Liver (tissue), 9 donors: ENCODE data around the gene UBASH3A. TPM values are rescaled to one million over a fixed set of nuclear protein-coding genes. Genes with fewer than 3 reads are reported as not detected.

Experiments used
- DNase-seq: peaks from one replicate; pipeline ENCODE4 v3.0.0-alpha.2; 2017; ENCODE audit warnings: low spot score
- H3K27ac ChIP-seq, 2 donors: one replicate each; pipeline ENCODE4 v1.7.0; 2013; ENCODE audit warnings: inconsistent platforms in 2 of 2, low read length in 2 of 2, control low read depth in 1 of 2, low read depth in 1 of 2, mild to moderate bottlenecking in 1 of 2
- H3K27me3 ChIP-seq, 4 donors: one replicate each; pipeline versions ENCODE4 v1.6.1 to v1.7.0; 2013; ENCODE audit warnings: low read length in 3 of 4, inconsistent platforms in 1 of 4, mild to moderate bottlenecking in 1 of 4, moderate library complexity in 1 of 4; ENCODE audit not compliant: control insufficient read depth in 4 of 4, insufficient read depth in 4 of 4
- H3K36me3 ChIP-seq, 4 donors: one replicate each; pipeline versions ENCODE4 v1.6.1 to v1.7.0; 2013; ENCODE audit warnings: low read length in 3 of 4, mild to moderate bottlenecking in 3 of 4, low read depth in 1 of 4, moderate library complexity in 1 of 4; ENCODE audit not compliant: control insufficient read depth in 4 of 4, insufficient read depth in 3 of 4
- H3K4me1 ChIP-seq, 4 donors: one replicate each; pipeline versions ENCODE4 v1.6.1 to v1.7.0; 2013; ENCODE audit warnings: low read length in 3 of 4, mild to moderate bottlenecking in 3 of 4, moderate library complexity in 1 of 4; ENCODE audit not compliant: control insufficient read depth in 4 of 4, insufficient read depth in 4 of 4
- H3K4me3 ChIP-seq, 3 donors: one replicate each; pipeline versions ENCODE4 v1.6.1 to v1.7.0; 2013; ENCODE audit warnings: low read length in 3 of 3, control low read depth in 1 of 3, low read depth in 1 of 3, mild to moderate bottlenecking in 1 of 3
- H3K9ac ChIP-seq, 2 donors: one replicate each; pipeline ENCODE4 v1.7.0; 2013; ENCODE audit warnings: low read length in 2 of 2, mild to moderate bottlenecking in 2 of 2, moderate library complexity in 2 of 2, control low read depth in 1 of 2, low read depth in 1 of 2
- H3K9me3 ChIP-seq, 4 donors: one replicate each; pipeline versions ENCODE4 v1.6.1 to v1.7.0; 2013; ENCODE audit warnings: low read length in 3 of 4; ENCODE audit not compliant: control insufficient read depth in 4 of 4
- FOXA1 ChIP-seq: IDR thresholded peaks from 2 replicates; pipeline ENCODE4 v1.6.1; 2016; ENCODE audit warnings: antibody characterized with exemption
- FOXA2 ChIP-seq: IDR thresholded peaks from 2 replicates; pipeline ENCODE4 v1.6.1; 2016; ENCODE audit warnings: antibody characterized with exemption
- GABPA ChIP-seq, 2 donors: IDR thresholded peaks in 1 of 2; conservative IDR thresholded peaks in 1 of 2; 2 replicates each; pipeline ENCODE4 v1.6.1; 2016; ENCODE audit warnings: antibody characterized with exemption in 2 of 2, mild to moderate bottlenecking in 1 of 2, moderate library complexity in 1 of 2
- HNF4A ChIP-seq, 2 donors: conservative IDR thresholded peaks; 2 replicates each; pipeline ENCODE4 v1.6.1; 2016; ENCODE audit warnings: antibody characterized with exemption in 2 of 2, mild to moderate bottlenecking in 2 of 2
- HNF4G ChIP-seq: IDR thresholded peaks from 2 replicates; pipeline ENCODE4 v1.6.1; 2016; ENCODE audit warnings: antibody characterized with exemption
- JUND ChIP-seq, 2 donors: IDR thresholded peaks; 2 replicates each; pipeline ENCODE4 v1.6.1; 2016; ENCODE audit warnings: antibody characterized with exemption in 2 of 2
- MAX ChIP-seq: IDR thresholded peaks from 2 replicates; pipeline ENCODE4 v1.6.1; 2016; ENCODE audit warnings: antibody characterized with exemption
- NR2F2 ChIP-seq: IDR thresholded peaks from 2 replicates; pipeline ENCODE4 v1.6.1; 2016; ENCODE audit warnings: antibody characterized with exemption
- RAD21 ChIP-seq, 2 donors: IDR thresholded peaks; 2 replicates each; pipeline ENCODE4 v1.6.1; 2016; ENCODE audit warnings: antibody characterized with exemption in 2 of 2, mild to moderate bottlenecking in 2 of 2
- REST ChIP-seq: IDR thresholded peaks from 2 replicates; pipeline ENCODE4 v1.6.1; 2016; ENCODE audit warnings: antibody characterized with exemption, mild to moderate bottlenecking
- RXRA ChIP-seq, 2 donors: IDR thresholded peaks; 2 replicates each; pipeline ENCODE4 v1.6.1; 2017 to 2018; ENCODE audit warnings: antibody characterized with exemption in 2 of 2, mild to moderate bottlenecking in 1 of 2
- SP1 ChIP-seq: IDR thresholded peaks from 2 replicates; pipeline ENCODE4 v1.6.1; 2018; ENCODE audit warnings: antibody characterized with exemption, mild to moderate bottlenecking
- TAF1 ChIP-seq: conservative IDR thresholded peaks from 2 replicates; pipeline ENCODE4 v1.6.1; 2016; ENCODE audit warnings: antibody characterized with exemption, mild to moderate bottlenecking
- YY1 ChIP-seq: IDR thresholded peaks from 2 replicates; pipeline ENCODE4 v1.6.1; 2016; ENCODE audit warnings: antibody characterized with exemption, mild to moderate bottlenecking
- ZBTB33 ChIP-seq: IDR thresholded peaks from 2 replicates; pipeline ENCODE4 v1.6.1; 2016; ENCODE audit warnings: antibody characterized with exemption
- WGBS: extraction: QIAGEN DNeasy Blood & Tissue Kit; methylation state at CpG from one replicate; pipeline ENCODE4 v1.1.7; 2013; 5-methylcytosine and 5-hydroxymethylcytosine counted together
- polyA plus RNA-seq, 2 donors: library from polyadenylated mRNA; stranded (reverse) in 1 of 2; unstranded in 1 of 2; fragments of 200-250 nt in 1 of 2; fragments of >200 nt in 1 of 2; fragmentation: Nextera tagmentation in 1 of 2; extraction: Ambion mirVana in 1 of 2; gene quantifications; one replicate each; pipeline versions ENCODE4 v1.2.1 to v1.2.3, GENCODE V29; 2013 to 2015
- total RNA-seq, 2 donors: library from RNA; depleted of rRNA; stranded (reverse); fragments of >200 nt; gene quantifications; one replicate each; pipeline ENCODE4 v1.2.3, GENCODE V29; 2014
- TF ChIP-seq, protein P1 (sequence below): fragments of 150-350 bp; IDR thresholded peaks from 2 replicates; pipeline ENCODE4 v1.5.1; 2017; ENCODE audit warnings: improper control_type of control experiment, low read depth, low read length; ENCODE audit not compliant: missing input control
- TF ChIP-seq, protein P2 (sequence below): IDR thresholded peaks from 2 replicates; pipeline ENCODE4 v1.6.1; 2016; ENCODE audit warnings: antibody characterized with exemption
- donor health status: healthy.
- donor health status: healthy.
- donor health status: healthy.
- donor health status: healthy.
- donor health status: healthy.

Gene UBASH3A
- total and polyA plus RNA-seq, 4 donors: 0.10 to 0.75 (median 0.45) TPM

DNA sequence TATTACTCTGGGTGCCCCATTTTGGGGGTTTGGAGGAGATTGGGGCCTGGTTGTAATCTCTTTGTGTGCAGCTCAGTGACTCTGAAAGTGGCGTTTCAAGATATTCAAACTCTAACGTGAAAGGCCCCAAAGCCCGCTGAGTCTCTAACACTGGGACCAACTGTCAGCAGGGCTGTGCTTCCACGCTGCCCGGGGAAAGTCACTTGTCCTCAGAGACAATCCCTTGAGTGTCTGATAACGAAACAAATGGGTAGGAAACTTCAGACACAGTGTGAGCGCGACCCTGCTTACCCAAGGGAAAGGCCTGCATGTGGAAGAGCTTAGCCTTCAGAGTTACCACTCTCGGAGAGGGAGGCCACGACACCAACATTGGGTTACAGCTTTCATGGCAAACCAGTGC is 837 bp downstream of the UBASH3A start:
- 79% methylated on average over 10 of the region's 10 CpGs for WGBS
- TF ChIP-seq TAF1: no peak
- no peak for TF ChIP-seq YY1
- TF ChIP-seq FOXA2: no peak
- TF ChIP-seq, protein P1, sequence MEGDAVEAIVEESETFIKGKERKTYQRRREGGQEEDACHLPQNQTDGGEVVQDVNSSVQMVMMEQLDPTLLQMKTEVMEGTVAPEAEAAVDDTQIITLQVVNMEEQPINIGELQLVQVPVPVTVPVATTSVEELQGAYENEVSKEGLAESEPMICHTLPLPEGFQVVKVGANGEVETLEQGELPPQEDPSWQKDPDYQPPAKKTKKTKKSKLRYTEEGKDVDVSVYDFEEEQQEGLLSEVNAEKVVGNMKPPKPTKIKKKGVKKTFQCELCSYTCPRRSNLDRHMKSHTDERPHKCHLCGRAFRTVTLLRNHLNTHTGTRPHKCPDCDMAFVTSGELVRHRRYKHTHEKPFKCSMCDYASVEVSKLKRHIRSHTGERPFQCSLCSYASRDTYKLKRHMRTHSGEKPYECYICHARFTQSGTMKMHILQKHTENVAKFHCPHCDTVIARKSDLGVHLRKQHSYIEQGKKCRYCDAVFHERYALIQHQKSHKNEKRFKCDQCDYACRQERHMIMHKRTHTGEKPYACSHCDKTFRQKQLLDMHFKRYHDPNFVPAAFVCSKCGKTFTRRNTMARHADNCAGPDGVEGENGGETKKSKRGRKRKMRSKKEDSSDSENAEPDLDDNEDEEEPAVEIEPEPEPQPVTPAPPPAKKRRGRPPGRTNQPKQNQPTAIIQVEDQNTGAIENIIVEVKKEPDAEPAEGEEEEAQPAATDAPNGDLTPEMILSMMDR: no peak
- no peak for TF ChIP-seq RXRA (IDR thresholded peaks at IDR 0.05)
- no peak for TF ChIP-seq MAX
- TF ChIP-seq ZBTB33: no peak
- H3K4me1 ChIP-seq: peaks cover 0 to 3% (median 0%) of the 10 kb centered on the region in 4 donors
- H3K36me3 ChIP-seq: no peaks in the 10 kb centered on the region
- H3K9me3 ChIP-seq: no peaks in the 10 kb centered on the region
- no peak overlapping the region for H3K4me3 ChIP-seq
- H3K27ac ChIP-seq: no peak overlapping the region
- H3K27me3 ChIP-seq: peaks cover 0 to 4% (median 0%) of the 10 kb centered on the region in 4 donors
- H3K9ac ChIP-seq: peak overlapping the region in 1 of 2 donors; percentile 20
- DNase-seq: no peak

DNA sequence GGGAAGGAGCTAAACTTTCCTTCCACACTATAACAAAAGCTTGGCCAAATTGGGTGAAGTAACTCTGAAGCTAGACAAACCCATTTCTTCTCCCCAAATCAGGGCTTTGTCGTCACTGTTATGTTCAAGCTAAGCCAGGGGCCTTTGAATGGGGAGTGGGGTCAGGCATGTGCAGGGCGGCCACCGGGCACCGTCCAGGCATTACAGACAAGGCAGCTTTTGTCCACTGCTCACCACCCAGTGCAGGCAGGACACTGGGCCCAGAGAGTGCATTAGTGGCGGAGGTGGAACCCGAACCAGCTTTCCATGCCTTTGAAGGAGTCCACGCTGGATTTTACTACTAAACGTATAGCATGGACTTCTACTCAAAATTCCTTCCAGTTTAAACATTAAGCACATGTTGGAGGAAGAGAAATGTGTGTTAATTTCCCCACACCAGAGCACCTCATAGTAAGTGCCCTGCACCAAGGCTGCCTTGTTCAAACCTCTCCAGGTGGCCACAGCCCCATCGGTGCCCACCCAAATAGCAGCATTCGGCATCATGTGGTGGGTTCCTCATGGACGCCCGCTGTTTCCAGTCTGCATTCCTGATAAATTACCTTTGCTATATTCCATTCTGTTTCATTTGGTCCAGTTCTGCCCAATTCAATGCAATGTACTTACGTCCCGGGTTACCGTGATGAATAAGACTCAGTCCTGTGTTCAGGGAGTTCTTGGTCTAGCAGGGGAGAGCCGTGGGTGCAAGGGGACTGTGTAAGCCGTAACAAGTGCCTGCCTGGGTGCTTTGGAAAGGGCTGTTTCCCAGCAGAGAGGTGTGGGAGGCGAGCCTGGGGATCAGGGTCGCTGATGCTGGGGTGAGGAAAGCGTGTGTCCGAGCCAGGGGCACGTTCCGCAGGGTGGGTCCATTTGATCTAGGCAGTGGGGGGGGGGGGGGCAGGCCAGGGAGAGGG is 1.6 kb downstream of the UBASH3A start:
- peak overlapping the region in 1 of 2 donors; percentile 31 for H3K27ac ChIP-seq
- no peak for TF ChIP-seq REST
- no peak for TF ChIP-seq ZBTB33
- TF ChIP-seq NR2F2: no peak
- TF ChIP-seq, protein P1: no peak
- TF ChIP-seq RAD21 (IDR thresholded peaks at IDR 0.05): no peak
- TF ChIP-seq, protein P2, sequence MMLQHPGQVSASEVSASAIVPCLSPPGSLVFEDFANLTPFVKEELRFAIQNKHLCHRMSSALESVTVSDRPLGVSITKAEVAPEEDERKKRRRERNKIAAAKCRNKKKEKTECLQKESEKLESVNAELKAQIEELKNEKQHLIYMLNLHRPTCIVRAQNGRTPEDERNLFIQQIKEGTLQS: no peak
- TF ChIP-seq TAF1: no peak
- no peak for TF ChIP-seq RXRA (IDR thresholded peaks at IDR 0.05)
- TF ChIP-seq FOXA1: no peak
- TF ChIP-seq HNF4A (conservative IDR thresholded peaks at IDR 0.05): no peak
- TF ChIP-seq HNF4G: no peak
- no peak for TF ChIP-seq GABPA (IDR thresholded peaks at IDR 0.05 in 1 of 2, conservative IDR thresholded peaks at IDR 0.05 in 1 of 2)
- TF ChIP-seq SP1: no peak
- TF ChIP-seq JUND (IDR thresholded peaks at IDR 0.05): no peak
- TF ChIP-seq MAX: no peak

More for the DNA sequence above, 1.6 kb downstream of the UBASH3A start:
- no peak overlapping the region for H3K9ac ChIP-seq
- H3K9me3 ChIP-seq: no peaks in the 10 kb centered on the region
- H3K4me1 ChIP-seq: peaks cover 0 to 3% (median 0%) of the 10 kb centered on the region in 4 donors
- WGBS: 88% methylated on average over 23 of the region's 23 CpGs
- H3K27me3 ChIP-seq: peaks cover 0 to 4% (median 0%) of the 10 kb centered on the region in 4 donors
- H3K4me3 ChIP-seq: no peak overlapping the region
- no peaks in the 10 kb centered on the region for H3K36me3 ChIP-seq
- no peak for DNase-seq
